Immature natural killer cell (primary cell): ENCODE measurements around the gene ARHGAP32. TPM values are rescaled to one million over a fixed set of nuclear protein-coding genes. Genes with fewer than 3 reads are reported as not detected.
A peak's percentile ranks its signal among the peaks of the same experiment; 100 is the strongest.
"Not testable (repeated sequence)": the region's sequence is repeated elsewhere in the genome, so short reads cannot be mapped to it uniquely, and the experiment has no call there.

Experiments used
- DNase-seq, 3 donors: peaks; one replicate each; pipeline ENCODE4 v3.0.0; 2022; ENCODE audit warnings: mixed read lengths in 1 of 3
- H3K27ac Mint-ChIP-seq, 6 donors: one replicate each; pipeline ENCODE4 v1.8.0; 2020; ENCODE audit warnings: mixed read lengths in 6 of 6, mild to moderate bottlenecking in 5 of 6, inconsistent platforms in 4 of 6, moderate library complexity in 3 of 6
- H3K27me3 Mint-ChIP-seq, 3 donors: one replicate each; pipeline ENCODE4 v1.8.0; 2020 to 2021; ENCODE audit warnings: low read depth in 3 of 3, mild to moderate bottlenecking in 3 of 3, mixed read lengths in 3 of 3, moderate library complexity in 3 of 3, inconsistent platforms in 1 of 3
- H3K36me3 Mint-ChIP-seq, 3 donors: one replicate each; pipeline ENCODE4 v1.8.0; 2020; ENCODE audit warnings: mixed read lengths in 3 of 3, inconsistent platforms in 2 of 3, mild to moderate bottlenecking in 2 of 3
- H3K4me1 Mint-ChIP-seq, 2 donors: one replicate each; pipeline ENCODE4 v1.8.0; 2020; ENCODE audit warnings: inconsistent platforms in 2 of 2, mild to moderate bottlenecking in 2 of 2, mixed read lengths in 2 of 2, moderate library complexity in 1 of 2
- H3K4me3 Mint-ChIP-seq, 5 donors: one replicate each; pipeline ENCODE4 v1.8.0; 2020; ENCODE audit warnings: mild to moderate bottlenecking in 5 of 5, mixed read lengths in 5 of 5, inconsistent platforms in 3 of 5, moderate library complexity in 3 of 5
- H3K9me3 Mint-ChIP-seq, 6 donors: one replicate each; pipeline ENCODE4 v1.8.0; 2020; ENCODE audit warnings: mild to moderate bottlenecking in 6 of 6, mixed read lengths in 6 of 6, inconsistent platforms in 4 of 6, moderate library complexity in 3 of 6
- polyA plus RNA-seq, 3 donors: library from polyadenylated mRNA; unstranded; fragments of 300-500 nt; fragmentation: Illumina TruSeq; gene quantifications; one replicate each; pipeline ENCODE4 v1.2.3, GENCODE V29; 2021

Gene ARHGAP32
- polyA plus RNA-seq, 3 donors from 2014 or later, result 0.23 to 1.8 (median 0.69) TPM

DNA sequence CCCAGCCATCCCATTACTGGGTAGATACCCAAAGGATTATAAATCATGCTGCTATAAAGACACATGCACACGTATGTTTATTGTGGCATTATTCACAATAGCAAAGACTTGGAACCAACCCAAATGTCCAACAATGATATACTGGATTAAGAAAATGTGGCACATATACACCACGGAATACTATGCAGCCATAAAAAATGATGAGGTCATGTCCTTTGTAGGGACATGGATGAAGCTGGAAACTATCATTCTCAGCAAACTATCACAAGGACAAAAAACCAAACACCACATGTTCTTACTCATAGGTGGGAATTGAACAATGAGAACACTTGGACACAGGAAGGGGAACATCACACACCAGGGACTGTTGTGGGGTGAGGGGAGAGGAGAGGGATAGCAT lies 7.0 kb downstream of the ARHGAP32 start:
- not testable (repeated sequence) for H3K4me1 Mint-ChIP-seq, H3K4me3 Mint-ChIP-seq, H3K9me3 Mint-ChIP-seq, H3K36me3 Mint-ChIP-seq, H3K27ac Mint-ChIP-seq, DNase-seq, H3K27me3 Mint-ChIP-seq

DNA sequence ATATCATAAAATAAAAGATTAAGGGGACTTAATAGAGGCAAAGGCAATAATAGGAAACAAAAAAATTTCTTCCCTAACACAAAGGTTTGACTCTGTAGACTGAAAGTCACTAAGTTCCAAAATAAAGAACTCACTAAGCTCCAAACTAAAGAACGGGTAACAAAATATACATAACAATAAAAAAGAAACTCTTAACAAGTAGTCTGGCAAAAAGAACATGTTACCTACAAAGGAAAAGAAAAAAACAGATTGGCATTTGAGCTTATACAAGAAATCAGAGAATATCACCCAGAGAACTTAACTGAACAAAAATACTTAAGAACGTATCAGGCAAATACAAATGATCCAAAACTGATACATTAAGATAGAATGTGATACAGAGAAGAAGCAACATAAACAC lies 7.5 kb downstream of the ARHGAP32 start:
- peaks cover 0 to 7% (median 2%) of the 10 kb centered on the region in 3 donors for H3K27me3 Mint-ChIP-seq
- H3K36me3 Mint-ChIP-seq, result no peaks in the 10 kb centered on the region
- H3K4me3 Mint-ChIP-seq, result no peak overlapping the region

DNA sequence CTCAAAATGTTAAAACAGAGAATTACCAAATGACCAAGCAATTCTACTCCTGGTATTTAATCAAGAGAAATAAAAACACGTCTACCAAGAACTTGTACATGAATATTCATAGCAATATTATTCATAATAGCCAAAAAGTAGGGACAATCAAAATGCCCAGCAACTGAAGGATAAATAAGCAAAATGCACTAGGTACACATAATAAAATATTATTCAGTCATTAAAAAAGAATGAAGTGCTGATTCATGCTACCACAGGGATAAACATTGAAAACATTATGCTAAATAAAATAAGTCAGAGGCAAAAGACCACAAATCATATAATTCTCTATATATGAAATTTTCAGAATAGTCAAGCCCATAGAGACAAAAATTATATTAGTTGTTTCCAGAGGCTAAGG lies 24.8 kb downstream of the ARHGAP32 start:
- peaks cover 2 to 8% (median 4%) of the 10 kb centered on the region in 3 donors for H3K36me3 Mint-ChIP-seq
- DNase-seq, result no peak
- no peaks in the 10 kb centered on the region for H3K4me1 Mint-ChIP-seq
- H3K9me3 Mint-ChIP-seq, result peaks cover 10 to 37% (median 22%) of the 10 kb centered on the region in 6 donors
- H3K27ac Mint-ChIP-seq, result no peak overlapping the region
- peaks cover 0 to 4% (median 2%) of the 10 kb centered on the region in 3 donors for H3K27me3 Mint-ChIP-seq
- H3K4me3 Mint-ChIP-seq, result no peak overlapping the region

More for the DNA sequence above, 7.5 kb downstream of the ARHGAP32 start:
- peaks cover 0 to 8% (median 1%) of the 10 kb centered on the region in 6 donors for H3K9me3 Mint-ChIP-seq
- no peak for DNase-seq
- no peak overlapping the region for H3K27ac Mint-ChIP-seq
- no peaks in the 10 kb centered on the region for H3K4me1 Mint-ChIP-seq

DNA sequence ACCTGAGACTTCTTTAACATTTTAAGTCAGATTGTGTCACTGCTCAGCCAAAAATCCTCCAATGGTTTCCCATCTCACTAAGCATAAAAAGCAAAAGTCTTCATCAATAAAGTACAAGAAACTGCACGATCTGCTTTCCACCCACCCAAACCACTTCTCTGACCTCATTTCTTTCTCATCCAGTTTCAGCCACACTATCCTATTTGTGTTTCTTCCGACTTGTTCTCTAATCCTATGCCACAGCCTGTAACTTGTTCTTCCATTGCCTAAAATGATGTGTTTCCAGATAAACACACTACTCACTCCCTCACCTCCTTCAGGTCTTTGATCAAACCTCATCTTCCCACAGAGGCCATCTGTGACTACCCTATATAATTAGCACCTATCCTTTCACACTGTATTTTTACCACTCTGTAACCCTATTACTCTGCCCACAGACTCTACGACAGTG lies 28.4 kb downstream of the ARHGAP32 start:
- no peak overlapping the region for H3K4me3 Mint-ChIP-seq
- H3K36me3 Mint-ChIP-seq, result peaks cover 0 to 12% (median 4%) of the 10 kb centered on the region in 3 donors
- H3K4me1 Mint-ChIP-seq, result no peaks in the 10 kb centered on the region
- no peak overlapping the region for H3K27ac Mint-ChIP-seq
- DNase-seq, result no peak
- H3K9me3 Mint-ChIP-seq, result peaks cover 5 to 22% (median 15%) of the 10 kb centered on the region in 6 donors
- peaks cover 0 to 3% (median 2%) of the 10 kb centered on the region in 3 donors for H3K27me3 Mint-ChIP-seq

DNA sequence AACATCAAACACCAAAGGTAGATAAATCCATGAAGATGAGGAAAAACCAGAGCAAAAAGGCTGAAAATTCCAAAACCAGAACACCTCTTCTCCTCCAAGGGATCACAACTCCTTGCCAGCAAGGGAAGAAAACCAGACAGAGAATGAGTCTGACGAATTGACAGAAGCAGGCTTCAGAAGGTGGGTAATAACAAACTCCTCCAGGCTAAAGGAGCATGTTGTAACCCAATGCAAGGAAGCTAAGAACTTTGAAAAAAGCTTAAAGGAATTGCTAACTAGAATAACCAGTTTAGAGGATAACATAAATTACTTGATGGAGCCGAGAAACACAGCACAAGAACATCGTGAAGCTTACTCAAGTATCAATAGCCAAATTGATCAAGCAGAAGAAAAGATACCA lies 35.0 kb downstream of the ARHGAP32 start:
- peak overlapping the region in 1 of 5 donors; percentile 30 for H3K4me3 Mint-ChIP-seq
- H3K9me3 Mint-ChIP-seq, result peaks cover 7 to 37% (median 16%) of the 10 kb centered on the region in 6 donors
- not testable (repeated sequence) for H3K27ac Mint-ChIP-seq, H3K4me1 Mint-ChIP-seq, DNase-seq, H3K27me3 Mint-ChIP-seq, H3K36me3 Mint-ChIP-seq

DNA sequence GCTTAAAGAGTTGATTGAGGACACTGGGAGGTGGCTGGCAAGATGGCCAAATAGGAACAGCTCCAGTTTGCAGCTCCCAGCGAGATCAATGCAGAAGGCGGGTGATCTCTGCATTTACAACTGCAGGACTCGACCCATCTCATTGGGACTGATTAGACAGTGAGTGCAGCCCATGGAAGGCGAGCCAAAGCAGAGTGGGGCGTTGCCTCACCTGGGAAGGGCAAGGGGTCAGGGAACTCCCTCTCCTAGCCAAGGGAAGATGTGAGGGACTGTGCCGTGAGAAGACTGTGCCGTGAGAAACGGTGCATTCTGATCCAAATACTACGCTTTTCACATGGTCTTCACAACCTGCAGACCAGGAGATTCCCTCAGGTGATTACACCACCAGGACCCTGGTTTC lies 36.4 kb downstream of the ARHGAP32 start:
- Mint-ChIP-seq H3K27me3 (peaks cover 0 to 3% (median 3%) of the 10 kb centered on the region in 3 donors), H3K4me3 (no peak overlapping the region), H3K4me1 (no peaks in the 10 kb centered on the region), H3K9me3 (peaks cover 18 to 48% (median 24%) of the 10 kb centered on the region in 6 donors), H3K27ac (no peak overlapping the region), H3K36me3 (peaks cover 6 to 13% (median 7%) of the 10 kb centered on the region in 3 donors)
- DNase-seq, result no peak

DNA sequence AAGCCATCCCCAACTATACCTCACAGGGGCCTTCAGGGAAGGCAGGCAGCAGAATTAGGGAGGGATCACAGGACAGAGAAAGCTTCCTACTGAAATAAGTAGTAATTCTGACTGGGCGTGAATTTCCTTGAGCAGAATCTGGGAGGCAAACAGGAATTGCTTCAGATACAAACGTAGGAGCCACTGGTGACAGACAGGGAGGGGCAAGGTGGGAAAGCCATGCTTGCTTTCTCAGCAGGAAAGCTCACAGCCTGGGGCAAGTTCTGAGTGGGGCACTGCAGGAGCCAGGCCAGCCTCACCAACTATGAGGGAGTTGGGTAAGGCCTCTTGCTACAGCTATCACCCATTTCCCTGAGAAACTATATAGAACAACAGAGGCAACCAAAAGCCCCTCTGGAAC lies 43.6 kb downstream of the ARHGAP32 start:
- Mint-ChIP-seq H3K9me3 (peaks cover 21 to 53% (median 35%) of the 10 kb centered on the region in 6 donors), H3K27me3 (peaks cover 2 to 5% (median 5%) of the 10 kb centered on the region in 3 donors), H3K36me3 (peaks cover 11 to 20% (median 12%) of the 10 kb centered on the region in 3 donors), H3K4me3 (no peak overlapping the region), H3K4me1 (no peaks in the 10 kb centered on the region), H3K27ac (no peak overlapping the region)
- DNase-seq, result no peak

DNA sequence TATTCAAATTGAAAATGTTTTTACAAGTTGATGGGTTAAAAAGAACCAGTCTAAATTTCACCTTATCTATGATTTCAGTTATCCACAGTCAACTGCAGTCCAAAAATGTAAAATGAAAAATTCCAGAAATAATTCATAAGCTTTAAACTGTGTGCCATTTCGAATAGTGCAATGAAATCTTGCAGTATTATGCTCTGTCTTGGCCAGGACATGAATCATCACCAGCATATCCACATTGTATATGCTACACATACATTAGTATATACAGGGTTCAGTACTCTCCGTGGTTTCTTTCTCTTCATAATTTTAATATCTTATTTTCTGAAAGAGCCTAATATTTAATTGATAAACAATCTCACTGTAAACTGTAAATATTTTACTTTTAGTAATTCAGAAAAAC lies 45.9 kb downstream of the ARHGAP32 start:
- Mint-ChIP-seq H3K27ac (no peak overlapping the region), H3K4me1 (no peaks in the 10 kb centered on the region)

DNA sequence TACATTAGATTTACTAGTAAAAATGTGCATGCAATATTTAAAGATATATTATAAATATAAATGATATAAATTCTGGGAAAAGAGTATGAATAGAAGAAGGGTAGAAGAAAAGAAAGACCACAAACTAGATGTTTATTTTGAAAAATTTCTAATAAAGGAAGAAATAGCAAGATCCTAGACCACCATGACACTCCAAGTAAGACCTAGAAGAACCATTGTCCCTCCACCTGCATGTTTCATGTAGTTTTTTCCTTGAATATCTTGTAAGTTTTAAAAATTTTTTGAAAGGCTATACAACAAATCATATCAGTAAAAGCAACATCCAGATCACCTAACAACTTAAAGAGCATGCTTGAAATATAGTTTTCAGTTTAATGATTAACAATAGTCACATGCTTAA lies 46.8 kb downstream of the ARHGAP32 start:
- no peak for DNase-seq
- peaks cover 1 to 2% (median 2%) of the 10 kb centered on the region in 3 donors for H3K27me3 Mint-ChIP-seq
- no peak overlapping the region for H3K27ac Mint-ChIP-seq
- no peaks in the 10 kb centered on the region for H3K4me1 Mint-ChIP-seq
- peaks cover 2 to 24% (median 14%) of the 10 kb centered on the region in 6 donors for H3K9me3 Mint-ChIP-seq
- H3K36me3 Mint-ChIP-seq, result peaks cover 1 to 10% (median 4%) of the 10 kb centered on the region in 3 donors
- H3K4me3 Mint-ChIP-seq, result no peak overlapping the region

More for the DNA sequence above, 45.9 kb downstream of the ARHGAP32 start:
- peaks cover 4 to 16% (median 8%) of the 10 kb centered on the region in 3 donors for H3K36me3 Mint-ChIP-seq
- H3K9me3 Mint-ChIP-seq, result peaks cover 11 to 32% (median 22%) of the 10 kb centered on the region in 6 donors
- H3K4me3 Mint-ChIP-seq, result no peak overlapping the region
- DNase-seq, result no peak
- H3K27me3 Mint-ChIP-seq, result peaks cover 2 to 5% (median 2%) of the 10 kb centered on the region in 3 donors

DNA sequence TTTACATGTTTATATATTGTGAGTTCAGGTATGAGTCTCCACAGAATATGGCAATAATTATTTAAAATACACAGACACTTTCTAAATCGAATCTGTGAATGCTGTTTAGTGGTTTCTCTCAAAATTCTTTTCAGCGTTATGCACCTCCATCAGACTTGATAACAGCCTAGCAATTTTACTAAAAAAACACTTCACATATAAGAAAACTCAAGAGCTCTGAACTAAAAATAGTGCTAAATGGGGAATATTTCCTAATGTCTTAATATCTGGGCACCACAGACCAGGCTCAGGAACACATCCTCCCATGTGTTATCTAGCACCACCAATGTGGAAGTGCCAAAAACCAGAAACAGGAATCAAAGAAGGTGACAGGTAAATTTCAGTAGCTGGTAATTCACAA lies 47.9 kb downstream of the ARHGAP32 start:
- Mint-ChIP-seq H3K4me3 (no peak overlapping the region), H3K4me1 (no peaks in the 10 kb centered on the region), H3K9me3 (peaks cover 0 to 15% (median 4%) of the 10 kb centered on the region in 6 donors), H3K27me3 (peaks cover 0 to 2% (median 0%) of the 10 kb centered on the region in 3 donors), H3K27ac (no peak overlapping the region), H3K36me3 (peaks cover 0 to 2% (median 0%) of the 10 kb centered on the region in 3 donors)
- no peak for DNase-seq

DNA sequence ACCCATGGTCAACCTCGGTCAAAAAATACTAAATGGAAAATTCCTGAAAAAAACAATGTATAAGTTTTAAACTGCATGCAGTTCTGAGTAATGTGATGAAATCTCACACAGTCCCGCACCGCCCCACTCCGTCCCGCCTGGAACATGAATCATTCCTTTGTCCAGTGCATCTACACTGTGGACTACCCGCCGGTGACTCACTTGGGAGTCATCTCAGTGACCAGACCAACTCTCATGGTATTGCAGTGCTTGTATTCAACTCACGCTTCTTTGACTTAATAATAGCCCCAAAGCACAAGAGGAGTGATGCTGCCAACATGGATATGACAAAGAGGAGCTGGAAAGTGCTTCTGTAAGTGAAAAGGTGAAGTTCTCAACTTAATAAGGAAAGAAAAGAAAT lies 48.8 kb downstream of the ARHGAP32 start:
- H3K27me3 Mint-ChIP-seq, result peaks cover 0 to 2% (median 0%) of the 10 kb centered on the region in 3 donors
- DNase-seq, result no peak
- H3K9me3 Mint-ChIP-seq, result peaks cover 0 to 8% (median 1%) of the 10 kb centered on the region in 6 donors
- no peaks in the 10 kb centered on the region for H3K4me1 Mint-ChIP-seq
- H3K36me3 Mint-ChIP-seq, result no peaks in the 10 kb centered on the region
- H3K4me3 Mint-ChIP-seq, result no peak overlapping the region
- no peak overlapping the region for H3K27ac Mint-ChIP-seq

DNA sequence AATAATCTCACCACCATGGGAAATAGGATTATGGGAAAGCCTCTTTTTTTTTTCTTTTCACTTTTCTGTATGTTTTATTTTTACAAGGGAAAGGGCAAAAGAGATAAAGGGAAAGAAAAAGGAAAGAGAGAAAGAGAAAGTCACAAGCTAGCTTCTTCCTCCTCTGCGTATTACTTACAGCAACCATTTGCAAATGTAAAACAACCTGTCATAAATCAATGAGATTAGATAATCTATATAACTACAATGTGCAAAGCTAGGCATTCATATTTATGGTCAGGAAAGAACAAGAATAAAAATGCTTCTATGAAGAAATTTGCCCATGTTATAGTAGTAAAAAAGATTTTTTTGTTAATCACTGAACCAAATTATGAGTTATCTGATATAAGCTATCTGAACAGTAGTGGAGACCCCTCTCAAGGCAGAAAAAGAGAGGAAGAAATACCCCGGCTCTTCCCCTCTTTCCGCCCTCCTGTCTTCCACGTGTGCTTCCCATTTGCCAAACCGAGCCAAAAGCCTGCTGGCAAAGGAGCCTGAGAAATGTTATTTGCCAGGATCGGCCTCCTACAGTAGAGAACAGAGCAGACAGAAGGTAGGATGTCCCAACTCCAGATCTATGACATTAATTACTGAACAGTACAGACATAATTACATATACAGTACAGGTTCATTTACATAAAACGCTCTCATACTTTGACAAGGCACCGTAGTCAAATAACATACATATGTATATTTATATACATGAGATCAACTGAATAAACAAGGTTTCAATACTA lies 50.2 kb downstream of the ARHGAP32 start:
- no peak for DNase-seq

DNA sequence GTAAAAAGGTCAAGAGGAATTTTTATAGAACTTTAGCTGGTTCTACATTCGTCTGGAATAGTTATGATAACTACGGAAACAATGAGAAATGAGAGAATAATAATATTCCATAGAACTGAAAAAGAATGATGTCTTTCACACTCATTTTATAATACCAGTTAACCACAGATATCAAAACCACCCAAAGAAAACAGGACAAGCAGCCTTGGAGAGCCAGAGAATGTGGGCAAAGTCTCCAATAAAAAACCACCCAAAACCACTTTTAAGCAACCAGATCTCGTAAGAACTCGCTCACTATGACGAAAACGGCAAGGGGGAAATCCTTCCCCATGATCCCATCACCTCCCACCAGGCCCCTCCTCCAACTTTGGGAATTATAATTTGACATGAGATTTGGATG lies 60.8 kb downstream of the ARHGAP32 start:
- no peak overlapping the region for H3K27ac Mint-ChIP-seq

More for the DNA sequence above, 50.2 kb downstream of the ARHGAP32 start:
- Mint-ChIP-seq H3K36me3 (no peaks in the 10 kb centered on the region), H3K4me3 (no peak overlapping the region), H3K4me1 (no peaks in the 10 kb centered on the region), H3K27ac (no peak overlapping the region), H3K27me3 (peaks cover 0 to 2% (median 0%) of the 10 kb centered on the region in 3 donors), H3K9me3 (peaks cover 0 to 3% (median 0%) of the 10 kb centered on the region in 6 donors)

DNA sequence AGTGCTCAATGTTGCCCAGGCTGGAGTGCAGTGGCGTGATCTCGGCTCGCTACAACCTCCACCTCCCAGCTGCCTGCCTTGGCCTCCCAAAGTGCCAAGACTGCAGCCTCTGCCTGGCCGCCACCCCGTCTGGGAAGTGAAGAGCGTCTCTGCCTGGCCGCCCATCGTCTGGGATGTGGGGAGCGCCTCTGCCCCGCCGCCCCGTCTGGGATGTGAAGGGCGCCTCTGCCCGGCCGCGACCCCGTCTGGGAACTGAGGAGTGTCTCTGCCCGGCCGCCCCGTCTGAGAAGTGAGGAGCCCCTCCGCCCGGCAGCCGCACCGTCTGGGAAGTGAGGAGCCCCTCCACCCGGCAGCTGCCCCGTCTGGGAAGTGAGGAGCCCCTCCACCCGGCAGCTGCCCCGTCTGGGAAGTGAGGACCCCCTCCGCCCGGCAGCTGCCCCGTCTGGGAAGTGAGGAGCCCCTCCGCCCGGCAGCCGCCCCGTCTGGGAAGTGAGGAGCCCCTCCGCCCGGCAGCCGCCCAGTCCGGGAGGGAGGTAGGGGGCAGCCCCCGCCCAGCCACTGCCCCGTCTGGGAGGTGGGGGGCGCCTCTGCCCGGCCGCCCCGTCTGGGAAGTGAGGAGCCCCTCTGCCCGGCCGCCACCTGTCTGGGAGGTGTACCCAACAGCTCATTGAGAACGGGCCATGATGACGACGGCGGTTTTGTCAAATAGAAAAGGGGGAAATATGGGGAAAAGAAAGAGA lies 63.1 kb downstream of the ARHGAP32 start:
- not testable (repeated sequence) for H3K4me3 Mint-ChIP-seq, H3K27ac Mint-ChIP-seq

More for the DNA sequence above, 60.8 kb downstream of the ARHGAP32 start:
- DNase-seq, result no peak
- H3K27me3 Mint-ChIP-seq, result peaks cover 0 to 4% (median 3%) of the 10 kb centered on the region in 3 donors
- no peak overlapping the region for H3K4me3 Mint-ChIP-seq
- peaks cover 0 to 2% (median 0%) of the 10 kb centered on the region in 6 donors for H3K9me3 Mint-ChIP-seq
- no peaks in the 10 kb centered on the region for H3K4me1 Mint-ChIP-seq
- no peaks in the 10 kb centered on the region for H3K36me3 Mint-ChIP-seq

More for the DNA sequence above, 63.1 kb downstream of the ARHGAP32 start:
- H3K4me1 Mint-ChIP-seq, H3K27me3 Mint-ChIP-seq, H3K36me3 Mint-ChIP-seq, DNase-seq, H3K9me3 Mint-ChIP-seq: not testable (repeated sequence)
